Stimulated activated CD8-positive, alpha-beta memory T cell treated with anti-CD3 and anti-CD28 coated beads, Interleukin-12 subunit alpha, Interleukin-12 subunit beta, amount 100 ng/mL, for 24 hours (primary cell): ENCODE results near the gene HMGN1.

Experiments
- DNase-seq: peaks from one replicate; pipeline ENCODE4 v3.0.0-alpha.2; 2020; ENCODE audit errors: extremely low read depth

The HMGN1 gene

GRCh38 chr21:39332175-39332574 is 16.7 kb downstream of the HMGN1 start:
- no peak for DNase-seq

DNA sequence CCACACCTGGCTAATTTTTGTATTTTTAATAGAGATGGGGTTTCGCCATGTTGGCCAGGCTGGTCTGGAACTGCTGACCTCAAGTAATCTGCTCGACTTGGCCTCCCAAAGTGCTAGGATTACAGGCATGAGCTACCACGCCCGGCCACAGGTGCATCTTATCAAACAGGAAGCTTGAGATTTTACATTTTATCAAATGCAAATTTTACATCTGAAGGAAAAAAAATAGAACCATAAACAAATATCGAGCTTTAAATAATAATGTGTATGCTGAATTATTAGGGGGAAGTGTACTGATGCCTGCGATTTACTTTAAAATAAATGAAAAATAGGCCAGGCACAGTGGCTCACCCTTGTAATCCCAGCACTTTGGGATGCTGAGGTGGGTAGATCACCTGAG is 18.9 kb downstream of the HMGN1 start:
- DNase-seq: no peak

- no peak for DNase-seq
Observed at GRCh38 chr21:39327727-39328126, 21.2 kb downstream of the HMGN1 start.

DNA sequence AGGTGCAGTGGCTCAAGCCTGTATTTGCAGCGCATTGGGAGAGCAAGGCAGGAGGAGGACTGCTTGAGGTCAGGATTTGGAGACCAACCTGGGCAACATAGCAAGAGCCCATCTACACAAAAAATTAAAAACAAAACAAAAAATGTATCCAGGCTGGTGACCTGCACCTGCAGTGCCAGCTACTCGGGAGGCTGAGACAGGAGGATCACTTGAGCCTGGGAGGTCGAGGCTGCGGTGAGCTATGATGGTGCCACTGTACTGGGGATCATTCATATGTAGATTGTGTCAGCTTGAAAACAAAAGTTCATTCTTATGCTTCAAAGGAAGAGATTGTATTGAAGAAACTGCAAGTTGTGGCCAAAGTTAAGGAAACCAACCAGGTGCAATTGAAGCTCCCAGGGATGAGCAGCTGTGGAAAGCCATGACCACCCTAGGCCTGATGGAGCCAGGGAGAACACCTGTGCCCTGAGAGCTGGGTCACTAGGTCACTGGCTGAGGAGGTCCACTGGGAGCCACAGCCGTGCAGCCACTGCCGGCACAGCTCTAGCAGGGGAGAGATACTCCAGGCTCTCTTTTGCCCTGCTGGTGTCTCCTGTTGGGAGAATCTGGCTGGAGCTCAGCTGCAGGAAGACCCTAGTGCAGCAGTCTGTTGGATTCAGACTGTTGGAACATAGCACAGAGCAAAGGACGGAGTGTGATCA is 22.1 kb downstream of the HMGN1 start:
- no peak for DNase-seq

- no peak for DNase-seq
Observed at GRCh38 chr21:39325458-39325857, 23.4 kb downstream of the HMGN1 start.

- DNase-seq: no peak
Observed at GRCh38 chr21:39321424-39321823, 27.5 kb downstream of the HMGN1 start.

DNA sequence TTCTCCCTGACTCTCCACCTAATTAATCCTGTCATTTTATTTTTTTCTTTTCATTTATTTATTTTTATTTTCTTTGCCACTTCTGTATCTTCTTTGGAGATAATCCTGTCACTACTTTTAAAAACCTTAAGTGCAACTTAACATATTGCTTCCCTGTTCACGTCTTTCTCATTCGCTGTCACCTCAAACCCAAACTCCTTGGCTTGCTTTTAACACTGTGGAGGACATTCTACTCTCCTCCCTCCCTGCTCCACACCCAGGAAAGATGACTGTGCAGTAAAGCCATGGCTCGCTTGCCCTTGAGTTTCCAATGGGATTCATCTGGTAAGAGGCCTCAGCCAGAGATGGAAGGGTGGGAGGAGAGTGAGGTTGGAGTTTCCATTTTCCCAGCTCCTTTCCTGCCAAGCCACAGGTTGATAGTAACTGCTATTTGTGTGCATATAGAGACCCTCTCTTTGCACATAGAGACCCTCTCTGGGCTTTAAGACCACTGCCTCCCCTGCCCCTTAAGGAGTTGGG is 29.0 kb downstream of the HMGN1 start:
- DNase-seq: no peak

DNA sequence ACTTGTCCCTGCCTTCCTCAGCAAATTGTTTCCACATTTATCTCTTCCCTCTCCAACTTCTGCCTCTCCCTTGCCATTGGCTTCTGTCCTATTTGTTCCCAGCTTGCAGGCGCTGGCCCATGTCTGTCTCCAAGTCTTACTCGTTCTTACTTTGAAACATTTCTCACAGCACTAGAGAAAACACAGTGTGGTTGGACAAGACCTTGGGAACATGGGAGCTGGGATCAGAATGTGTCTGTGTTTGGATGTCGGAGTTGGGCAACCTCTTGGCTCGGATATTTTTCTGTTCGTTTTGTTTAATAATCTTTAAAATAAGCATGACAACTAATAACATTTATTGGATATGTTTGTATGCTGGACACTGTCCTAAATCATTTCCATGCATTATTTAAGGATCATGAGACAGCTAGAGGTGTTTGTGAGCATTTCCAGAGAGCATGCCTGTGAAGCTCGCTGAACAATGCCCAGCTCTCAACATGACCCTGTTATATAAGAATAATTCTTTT is 29.6 kb downstream of the HMGN1 start:
- DNase-seq: no peak

DNA sequence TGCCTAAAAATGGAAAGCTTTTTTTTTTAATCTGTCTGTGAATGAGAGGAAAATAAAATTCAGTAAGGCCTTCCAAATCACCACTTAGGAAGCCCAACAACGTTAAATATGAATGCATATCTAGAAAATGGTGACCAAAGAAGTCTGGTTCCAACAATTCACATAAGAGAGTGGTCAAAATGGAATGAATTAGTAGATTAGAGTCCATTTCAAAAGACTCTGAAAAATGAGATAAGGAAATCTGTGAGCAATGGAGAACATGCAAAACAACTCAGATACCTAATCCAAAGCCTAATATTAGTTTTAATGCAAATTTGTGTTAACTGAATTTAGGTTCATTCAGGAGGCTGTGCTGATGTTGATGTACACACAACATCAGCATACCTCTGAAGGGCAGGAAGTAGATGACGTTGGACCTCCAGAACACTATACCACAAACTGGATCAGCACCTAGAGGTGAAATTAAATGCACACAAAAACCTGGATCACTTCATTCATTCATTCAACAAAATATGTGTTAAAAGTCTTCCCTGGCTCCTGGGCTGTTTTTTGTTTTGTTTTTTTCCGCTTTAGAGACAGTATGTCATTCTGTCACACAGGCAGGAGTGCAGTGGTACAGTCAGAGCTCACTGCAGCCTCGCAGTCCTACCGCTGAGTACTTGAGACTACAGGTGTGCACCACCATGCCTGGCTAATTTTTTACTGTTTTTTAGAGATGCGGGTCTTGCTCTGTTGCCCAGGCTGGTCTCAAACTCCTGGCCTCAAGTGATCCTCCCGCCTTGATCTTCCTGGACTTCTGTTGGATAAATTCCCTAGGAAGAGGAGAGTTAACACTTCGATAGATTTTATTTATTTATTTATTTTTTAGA is 30.6 kb downstream of the HMGN1 start:
- no peak for DNase-seq

GRCh38 chr21:39317134-39318090 is 31.5 kb downstream of the HMGN1 start:
- DNase-seq: no peak

- no peak for DNase-seq
Observed at GRCh38 chr21:39316729-39317128, 32.2 kb downstream of the HMGN1 start.

GRCh38 chr21:39315603-39316445 is 33.1 kb downstream of the HMGN1 start:
- no peak for DNase-seq

DNA sequence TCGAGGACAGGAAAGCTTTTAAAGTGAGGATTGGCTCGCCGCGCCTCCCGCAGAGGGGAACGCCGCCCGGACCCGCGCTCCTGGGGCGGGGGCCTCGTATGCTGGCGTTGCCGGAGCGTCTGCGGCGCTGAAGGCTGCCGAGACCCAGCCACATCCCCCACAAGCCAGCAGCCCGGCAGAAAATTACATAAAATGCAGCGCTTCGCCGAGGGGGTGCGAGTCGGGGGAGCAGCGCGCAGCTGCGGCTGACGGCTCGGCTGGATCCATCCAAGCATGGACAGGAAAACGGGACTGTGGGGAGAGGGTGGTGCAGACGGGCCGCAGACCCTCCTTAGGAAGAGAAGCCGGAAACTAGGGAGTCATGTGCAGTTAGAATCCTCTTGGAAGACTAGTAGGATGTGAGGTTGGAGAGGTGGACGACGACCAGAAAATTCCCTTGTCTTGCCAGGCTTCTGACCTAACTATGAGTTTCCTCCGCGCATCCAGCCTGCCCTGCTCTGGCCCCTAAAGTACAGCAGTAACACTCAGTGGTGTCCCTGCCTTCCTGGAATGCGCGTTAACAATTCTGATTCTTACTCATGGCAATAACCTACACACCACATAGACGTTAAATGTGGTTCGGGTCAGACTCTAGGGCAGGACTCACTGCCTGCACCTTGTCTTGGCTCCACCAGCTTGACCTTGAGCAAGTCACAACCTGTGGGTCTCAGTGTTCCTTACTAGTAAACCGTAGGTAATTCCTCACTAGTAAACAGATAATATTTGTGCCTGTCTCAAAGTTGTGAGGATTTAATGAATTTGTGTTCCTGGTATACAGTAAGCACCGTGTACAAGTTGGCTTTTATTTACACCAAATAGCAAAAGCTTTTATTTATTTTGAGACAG is 34.5 kb downstream of the HMGN1 start:
- DNase-seq: no peak

DNA sequence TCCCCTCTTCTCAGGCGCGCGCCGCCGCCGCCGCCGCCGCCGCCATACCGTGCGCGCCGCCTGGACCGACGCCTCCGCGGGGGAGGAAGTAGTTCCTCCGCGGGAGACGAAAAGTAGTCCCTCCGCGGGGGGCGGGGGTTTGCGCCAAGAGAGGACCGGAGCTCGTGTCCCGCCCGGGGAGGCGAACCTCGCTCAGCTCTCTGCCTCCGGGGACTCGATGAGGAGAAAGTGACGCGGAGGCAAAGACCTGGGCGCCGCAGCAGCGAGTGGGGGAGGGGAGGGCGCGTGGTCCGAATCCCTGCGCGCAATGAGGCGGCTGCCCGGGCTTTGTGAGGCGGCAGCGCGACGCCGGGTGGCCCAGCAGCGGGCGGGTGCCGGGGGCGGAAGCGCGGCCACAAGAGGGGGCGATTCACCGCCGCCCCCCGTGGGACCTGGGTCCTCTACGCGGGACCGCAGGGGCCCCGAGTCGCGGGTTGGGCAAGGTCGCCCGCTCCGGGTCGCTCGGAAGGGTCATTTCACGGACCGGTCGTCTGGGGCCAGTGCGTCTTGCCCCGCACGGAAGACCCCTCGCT is 35.2 kb downstream of the HMGN1 start, which contains the start of gene BRWD1:
BRWD1 (minus strand) TSS at position 62 of the 572 bp plus-strand sequence. CDS start 141 bp downstream, outside the sequence.
- no peak for DNase-seq

DNA sequence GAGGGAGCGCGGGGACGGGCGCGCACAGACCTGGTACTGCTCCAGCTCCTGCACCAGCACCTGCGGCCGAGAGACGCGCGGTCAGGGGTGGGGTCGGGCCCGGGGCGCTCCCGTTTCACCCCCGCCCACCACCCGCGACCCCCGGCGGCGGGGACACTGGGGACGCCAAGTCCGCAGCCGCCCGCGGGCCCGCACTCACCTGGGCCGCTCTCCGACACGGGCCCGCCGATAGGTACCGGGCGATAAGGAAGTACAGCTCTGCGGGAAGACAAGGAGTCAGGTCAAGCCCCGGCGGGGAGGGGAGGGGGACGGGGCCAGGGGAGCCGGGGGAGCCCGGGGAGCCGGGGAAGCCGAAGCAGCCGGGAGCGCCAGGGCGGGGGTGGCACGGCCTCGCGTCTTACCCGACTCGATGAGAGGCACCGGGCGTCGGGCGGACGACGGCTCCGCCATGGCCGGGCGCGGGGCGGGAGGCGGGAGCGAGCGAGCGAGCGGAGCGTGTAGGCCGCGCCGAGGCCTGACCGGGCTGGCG is 35.8 kb downstream of the HMGN1 start:
- DNase-seq: no peak

DNA sequence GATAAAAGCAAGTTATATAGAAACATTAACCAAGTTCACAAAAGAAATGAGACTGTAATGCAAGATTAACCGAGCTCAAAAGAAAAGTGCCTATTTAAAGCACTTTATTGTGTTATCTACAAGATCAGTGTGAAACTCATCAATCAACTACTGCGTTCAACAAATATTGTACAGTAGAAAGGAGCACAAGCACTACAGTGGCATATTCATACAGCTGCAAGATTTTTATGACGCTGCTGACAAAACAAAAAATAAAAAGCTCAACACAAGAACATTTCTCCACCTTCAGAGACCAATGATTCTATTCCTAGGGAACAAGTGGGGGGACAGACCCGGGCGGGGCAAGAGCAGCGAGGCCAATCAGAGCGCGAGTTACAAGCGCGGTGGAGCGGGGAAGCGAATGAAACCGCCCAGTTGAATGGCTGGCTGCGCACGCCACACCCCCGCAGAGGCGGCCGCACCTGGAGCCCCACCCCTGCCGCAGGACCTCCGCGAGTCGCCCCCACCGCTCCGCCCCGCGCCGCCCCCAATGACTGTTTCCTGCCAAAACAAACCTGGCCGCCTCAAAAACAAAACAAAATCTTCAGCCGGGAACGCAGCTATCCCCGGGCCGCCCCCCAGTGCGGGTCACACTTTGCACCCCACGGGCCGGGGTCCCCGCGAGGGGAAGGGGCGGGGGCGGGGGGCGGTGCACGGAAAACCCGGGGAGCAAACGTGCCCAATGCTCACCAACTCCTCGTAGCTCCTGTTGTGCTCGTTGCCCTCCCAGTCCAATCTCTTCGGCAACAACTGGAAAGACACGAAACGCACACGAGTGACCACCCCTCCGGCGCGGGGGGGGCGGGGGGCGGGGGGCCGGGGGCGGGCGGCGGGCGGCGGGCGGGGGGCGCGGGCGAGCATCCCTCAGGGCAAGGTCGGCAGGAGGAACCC is 36.5 kb downstream of the HMGN1 start:
- DNase-seq: peak; percentile 83

- no peak for DNase-seq
Observed at GRCh38 chr21:39311164-39311563, 37.7 kb downstream of the HMGN1 start.

DNA sequence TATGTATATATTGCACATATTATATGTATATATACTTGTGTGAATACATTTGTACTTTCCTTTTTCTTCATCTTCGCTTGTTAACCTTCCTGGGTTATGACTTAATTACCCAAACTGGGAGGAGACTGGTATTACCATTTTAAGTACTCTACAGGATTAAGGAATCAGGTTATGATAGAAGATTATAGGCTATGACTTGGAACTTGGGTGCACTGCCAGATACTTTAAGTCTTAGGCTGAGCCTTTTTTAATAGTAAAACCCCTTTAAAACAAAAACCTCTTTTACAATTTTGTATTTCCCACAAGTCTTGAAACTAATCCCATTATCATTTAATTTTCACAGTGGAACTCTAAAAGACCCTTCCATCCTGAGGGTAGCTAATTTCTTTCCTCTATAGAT is 41.4 kb downstream of the HMGN1 start:
- no peak for DNase-seq
